ENCODE measurements around the gene TKTL1.

TKTL1 gene

GRCh38 chrX:154348114-154348531 is 52.5 kb downstream of the TKTL1 start:
- ChIA-PET POLR2A (no interaction called here), CTCF (interaction anchor here (1.1 to 1.2 kb wide), 2 partner anchors 13 to 36 kb away, joined by 3 read pairs; no protein-coding TSS in a partner anchor)
- Histone ChIP-seq H3K27me3 (replicated peaks in 2 of 5; ENCODE audit: control insufficient read depth in 4 of 5, insufficient read depth in 5 of 5, low read length in 4 of 5) (peaks cover 0 to 7% (median 0%) of the 10 kb centered on the region in 5 experiments), H3K27ac (ENCODE audit: insufficient read depth in 1 of 2, low read depth in 1 of 2, low read length in 2 of 2, poor library complexity in 1 of 2, severe bottlenecking in 2 of 2) (no peak overlapping the region), H3K36me3 (ENCODE audit: control insufficient read depth in 4 of 4, insufficient read depth in 4 of 4, low read length in 3 of 4) (peaks cover 0 to 51% (median 24%) of the 10 kb centered on the region in 4 experiments), H3K4me1 (ENCODE audit: control extremely low read depth in 1 of 4, control insufficient read depth in 4 of 4, insufficient read depth in 4 of 4, low read length in 3 of 4) (peaks cover 0 to 13% (median 11%) of the 10 kb centered on the region in 4 experiments), H3K4me3 (ENCODE audit: control insufficient read depth in 1 of 7, extremely low read depth in 1 of 7, insufficient read depth in 4 of 7, low read depth in 2 of 7, low read length in 6 of 7) (no peak overlapping the region), H3K9me3 (ENCODE audit: control extremely low read depth in 1 of 5, control insufficient read depth in 4 of 5, insufficient read depth in 2 of 5, low read depth in 1 of 5, low read length in 4 of 5) (no peaks in the 10 kb centered on the region)
- WGBS (ENCODE audit: insufficient coverage) = 91% methylated on average over 6 of the region's 7 CpGs
- no peak for DNase-seq

GRCh38 chrX:154348646-154349358 is 53.2 kb downstream of the TKTL1 start:
- H3K27me3 ChIP-seq (replicated peaks in 2 of 5; ENCODE audit: control insufficient read depth in 4 of 5, insufficient read depth in 5 of 5, low read length in 4 of 5) = peaks cover 0 to 7% (median 0%) of the 10 kb centered on the region in 5 experiments
- WGBS (ENCODE audit: insufficient coverage) = 95% methylated on average over 18 of the region's 24 CpGs
- ChIA-PET CTCF (interaction anchor here (1.2 kb wide), 2 partner anchors 13 to 15 kb away, joined by 3 read pairs; no protein-coding TSS in a partner anchor), POLR2A (interaction anchor here (1.2 kb wide), 1 partner anchor 21 kb away, joined by 4 read pairs; no protein-coding TSS in a partner anchor)
- H3K27ac ChIP-seq (ENCODE audit: insufficient read depth in 1 of 2, low read depth in 1 of 2, low read length in 2 of 2, poor library complexity in 1 of 2, severe bottlenecking in 2 of 2) = no peak overlapping the region
- H3K4me3 ChIP-seq (ENCODE audit: control insufficient read depth in 1 of 7, extremely low read depth in 1 of 7, insufficient read depth in 4 of 7, low read depth in 2 of 7, low read length in 6 of 7) = no peak overlapping the region
- H3K9me3 ChIP-seq (ENCODE audit: control extremely low read depth in 1 of 5, control insufficient read depth in 4 of 5, insufficient read depth in 2 of 5, low read depth in 1 of 5, low read length in 4 of 5) = no peaks in the 10 kb centered on the region
- DNase-seq = no peak
- peaks cover 0 to 13% (median 11%) of the 10 kb centered on the region in 4 experiments for H3K4me1 ChIP-seq (ENCODE audit: control extremely low read depth in 1 of 4, control insufficient read depth in 4 of 4, insufficient read depth in 4 of 4, low read length in 3 of 4)
- H3K36me3 ChIP-seq (ENCODE audit: control insufficient read depth in 4 of 4, insufficient read depth in 4 of 4, low read length in 3 of 4) = peaks cover 0 to 57% (median 30%) of the 10 kb centered on the region in 4 experiments

- CTCF ChIA-PET = interaction anchor here (1.2 kb wide), 2 partner anchors 12 to 14 kb away, joined by 3 read pairs; no protein-coding TSS in a partner anchor
- POLR2A ChIA-PET = interaction anchor here (1.2 kb wide), 1 partner anchor 20 kb away, joined by 4 read pairs; no protein-coding TSS in a partner anchor
- no peak for DNase-seq
- no peak overlapping the region for H3K4me3 ChIP-seq (ENCODE audit: control insufficient read depth in 1 of 7, extremely low read depth in 1 of 7, insufficient read depth in 4 of 7, low read depth in 2 of 7, low read length in 6 of 7)
- H3K27me3 ChIP-seq (replicated peaks in 2 of 5; ENCODE audit: control insufficient read depth in 4 of 5, insufficient read depth in 5 of 5, low read length in 4 of 5) = peaks cover 0 to 7% (median 0%) of the 10 kb centered on the region in 5 experiments
- H3K27ac ChIP-seq (ENCODE audit: insufficient read depth in 1 of 2, low read depth in 1 of 2, low read length in 2 of 2, poor library complexity in 1 of 2, severe bottlenecking in 2 of 2) = no peak overlapping the region
- H3K4me1 ChIP-seq (ENCODE audit: control extremely low read depth in 1 of 4, control insufficient read depth in 4 of 4, insufficient read depth in 4 of 4, low read length in 3 of 4) = peaks cover 0 to 13% (median 11%) of the 10 kb centered on the region in 4 experiments
- 89% methylated on average over 16 of the region's 19 CpGs for WGBS (ENCODE audit: insufficient coverage)
- H3K36me3 ChIP-seq (ENCODE audit: control insufficient read depth in 4 of 4, insufficient read depth in 4 of 4, low read length in 3 of 4) = peaks cover 4 to 64% (median 33%) of the 10 kb centered on the region in 4 experiments
- no peaks in the 10 kb centered on the region for H3K9me3 ChIP-seq (ENCODE audit: control extremely low read depth in 1 of 5, control insufficient read depth in 4 of 5, insufficient read depth in 2 of 5, low read depth in 1 of 5, low read length in 4 of 5)
Measured at GRCh38 chrX:154349359-154349935, 53.9 kb downstream of the TKTL1 start.

- no peak for DNase-seq
- H3K4me3 ChIP-seq (ENCODE audit: control insufficient read depth in 1 of 7, extremely low read depth in 1 of 7, insufficient read depth in 4 of 7, low read depth in 2 of 7, low read length in 6 of 7) = no peak overlapping the region
- H3K36me3 ChIP-seq (ENCODE audit: control insufficient read depth in 4 of 4, insufficient read depth in 4 of 4, low read length in 3 of 4) = peaks cover 4 to 69% (median 37%) of the 10 kb centered on the region in 4 experiments
- WGBS (ENCODE audit: insufficient coverage) = 94% methylated on average over 14 of the region's 15 CpGs
- ChIA-PET POLR2A (interaction anchor here (1.2 kb wide), 1 partner anchor 19 kb away, joined by 4 read pairs; no protein-coding TSS in a partner anchor), CTCF (no interaction called here)
- peaks cover 0 to 7% (median 0%) of the 10 kb centered on the region in 5 experiments for H3K27me3 ChIP-seq (replicated peaks in 2 of 5; ENCODE audit: control insufficient read depth in 4 of 5, insufficient read depth in 5 of 5, low read length in 4 of 5)
- no peaks in the 10 kb centered on the region for H3K9me3 ChIP-seq (ENCODE audit: control extremely low read depth in 1 of 5, control insufficient read depth in 4 of 5, insufficient read depth in 2 of 5, low read depth in 1 of 5, low read length in 4 of 5)
- H3K4me1 ChIP-seq (ENCODE audit: control extremely low read depth in 1 of 4, control insufficient read depth in 4 of 4, insufficient read depth in 4 of 4, low read length in 3 of 4) = peaks cover 0 to 13% (median 11%) of the 10 kb centered on the region in 4 experiments
- H3K27ac ChIP-seq (ENCODE audit: insufficient read depth in 1 of 2, low read depth in 1 of 2, low read length in 2 of 2, poor library complexity in 1 of 2, severe bottlenecking in 2 of 2) = no peak overlapping the region
Measured at GRCh38 chrX:154349979-154350378, 54.4 kb downstream of the TKTL1 start.

GRCh38 chrX:154350429-154351182 is 55.0 kb downstream of the TKTL1 start:
- DNase-seq = no peak
- Histone ChIP-seq H3K27me3 (replicated peaks in 2 of 5; ENCODE audit: control insufficient read depth in 4 of 5, insufficient read depth in 5 of 5, low read length in 4 of 5) (peaks cover 0 to 7% (median 0%) of the 10 kb centered on the region in 5 experiments), H3K4me1 (ENCODE audit: control extremely low read depth in 1 of 4, control insufficient read depth in 4 of 4, insufficient read depth in 4 of 4, low read length in 3 of 4) (peaks cover 0 to 13% (median 11%) of the 10 kb centered on the region in 4 experiments), H3K27ac (ENCODE audit: insufficient read depth in 1 of 2, low read depth in 1 of 2, low read length in 2 of 2, poor library complexity in 1 of 2, severe bottlenecking in 2 of 2) (no peak overlapping the region), H3K9me3 (ENCODE audit: control extremely low read depth in 1 of 5, control insufficient read depth in 4 of 5, insufficient read depth in 2 of 5, low read depth in 1 of 5, low read length in 4 of 5) (no peaks in the 10 kb centered on the region), H3K4me3 (ENCODE audit: control insufficient read depth in 1 of 7, extremely low read depth in 1 of 7, insufficient read depth in 4 of 7, low read depth in 2 of 7, low read length in 6 of 7) (no peak overlapping the region), H3K36me3 (ENCODE audit: control insufficient read depth in 4 of 4, insufficient read depth in 4 of 4, low read length in 3 of 4) (peaks cover 4 to 75% (median 41%) of the 10 kb centered on the region in 4 experiments)
- 91% methylated on average over 19 of the region's 19 CpGs for WGBS (ENCODE audit: insufficient coverage)
- CTCF ChIA-PET = no interaction called here
- POLR2A ChIA-PET = no interaction called here

GRCh38 chrX:154351183-154352011 is 55.8 kb downstream of the TKTL1 start:
- Histone ChIP-seq H3K27ac (ENCODE audit: insufficient read depth in 1 of 2, low read depth in 1 of 2, low read length in 2 of 2, poor library complexity in 1 of 2, severe bottlenecking in 2 of 2) (no peak overlapping the region), H3K4me3 (ENCODE audit: control insufficient read depth in 1 of 7, extremely low read depth in 1 of 7, insufficient read depth in 4 of 7, low read depth in 2 of 7, low read length in 6 of 7) (no peak overlapping the region), H3K36me3 (ENCODE audit: control insufficient read depth in 4 of 4, insufficient read depth in 4 of 4, low read length in 3 of 4) (peaks cover 4 to 82% (median 45%) of the 10 kb centered on the region in 4 experiments), H3K4me1 (ENCODE audit: control extremely low read depth in 1 of 4, control insufficient read depth in 4 of 4, insufficient read depth in 4 of 4, low read length in 3 of 4) (peaks cover 0 to 13% (median 11%) of the 10 kb centered on the region in 4 experiments), H3K9me3 (ENCODE audit: control extremely low read depth in 1 of 5, control insufficient read depth in 4 of 5, insufficient read depth in 2 of 5, low read depth in 1 of 5, low read length in 4 of 5) (no peaks in the 10 kb centered on the region), H3K27me3 (replicated peaks in 2 of 5; ENCODE audit: control insufficient read depth in 4 of 5, insufficient read depth in 5 of 5, low read length in 4 of 5) (peaks cover 0 to 7% (median 0%) of the 10 kb centered on the region in 5 experiments)
- CTCF ChIA-PET = no interaction called here
- 87% methylated on average over 27 of the region's 30 CpGs for WGBS (ENCODE audit: insufficient coverage)
- POLR2A ChIA-PET = no interaction called here
- no peak for DNase-seq

All from common myeloid progenitor, CD34-positive (primary cell).